ENCODE measurements around the gene BRAF.

DNA sequence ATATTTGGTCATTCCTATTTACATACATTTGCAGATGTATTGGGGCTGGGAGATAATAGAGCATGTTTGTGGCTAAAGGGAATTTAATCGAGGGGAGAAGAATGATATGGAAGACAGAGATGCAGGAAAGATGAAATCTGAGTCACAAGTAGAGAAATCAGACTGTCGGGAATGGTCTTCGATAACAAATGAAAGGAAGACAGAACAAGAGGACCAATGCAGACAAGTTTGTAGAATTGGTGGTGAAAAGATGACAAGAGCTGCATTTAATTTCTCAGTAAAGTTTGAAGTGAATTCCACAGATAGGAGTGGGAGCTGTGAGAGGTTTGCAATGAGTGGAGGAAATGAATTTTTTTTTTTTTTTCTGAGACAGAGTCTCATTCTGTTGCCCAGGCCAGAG is 60.0 kb downstream of the BRAF start:
- TF ChIP-seq, protein P1, sequence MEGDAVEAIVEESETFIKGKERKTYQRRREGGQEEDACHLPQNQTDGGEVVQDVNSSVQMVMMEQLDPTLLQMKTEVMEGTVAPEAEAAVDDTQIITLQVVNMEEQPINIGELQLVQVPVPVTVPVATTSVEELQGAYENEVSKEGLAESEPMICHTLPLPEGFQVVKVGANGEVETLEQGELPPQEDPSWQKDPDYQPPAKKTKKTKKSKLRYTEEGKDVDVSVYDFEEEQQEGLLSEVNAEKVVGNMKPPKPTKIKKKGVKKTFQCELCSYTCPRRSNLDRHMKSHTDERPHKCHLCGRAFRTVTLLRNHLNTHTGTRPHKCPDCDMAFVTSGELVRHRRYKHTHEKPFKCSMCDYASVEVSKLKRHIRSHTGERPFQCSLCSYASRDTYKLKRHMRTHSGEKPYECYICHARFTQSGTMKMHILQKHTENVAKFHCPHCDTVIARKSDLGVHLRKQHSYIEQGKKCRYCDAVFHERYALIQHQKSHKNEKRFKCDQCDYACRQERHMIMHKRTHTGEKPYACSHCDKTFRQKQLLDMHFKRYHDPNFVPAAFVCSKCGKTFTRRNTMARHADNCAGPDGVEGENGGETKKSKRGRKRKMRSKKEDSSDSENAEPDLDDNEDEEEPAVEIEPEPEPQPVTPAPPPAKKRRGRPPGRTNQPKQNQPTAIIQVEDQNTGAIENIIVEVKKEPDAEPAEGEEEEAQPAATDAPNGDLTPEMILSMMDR (optimal IDR thresholded peaks at IDR 0.05 in 1 of 3, IDR thresholded peaks at IDR 0.05 in 1 of 3, conservative IDR thresholded peaks at IDR 0.05 in 1 of 3; ENCODE audit: extremely low read depth in 1 of 3, insufficient read depth in 2 of 3, low read length in 3 of 3): no peak
- TF ChIP-seq EZH2 (IDR thresholded peaks at IDR 0.05; ENCODE audit: low read length): no peak
